Measurements from ENCODE around the gene TMEM178A.

TMEM178A gene

GRCh38 chr2:39736640-39737039, 70.9 kb downstream of the TMEM178A start:
- TF ChIP-seq FOXP2 (optimal IDR thresholded peaks at IDR 0.05; ENCODE audit: control extremely low read depth, extremely low read length, insufficient read depth) (no peak), EZH2 (IDR thresholded peaks at IDR 0.05) (no peak), POLR2AphosphoS5 (IDR thresholded peaks at IDR 0.05; ENCODE audit: borderline replicate concordance, low read depth, low read length) (no peak)
- Histone ChIP-seq H3K9me3 (ENCODE audit: low read depth, low read length) (no peaks in the 10 kb centered on the region), H3K9ac (ENCODE audit: insufficient read length) (no peak overlapping the region), H3K36me3 (ENCODE audit: insufficient read depth, low read length) (peaks cover 75% of the 10 kb centered on the region), H3K4me3 (no peak overlapping the region), H3K27ac (no peak overlapping the region)
- no peak for DNase-seq (ENCODE audit: low read depth, low spot score)

GRCh38 chr2:39737661-39738060, 71.9 kb downstream of the TMEM178A start:
- no peaks in the 10 kb centered on the region for H3K9me3 ChIP-seq (ENCODE audit: low read depth, low read length)
- no peak for DNase-seq (ENCODE audit: low read depth, low spot score)
- H3K27ac ChIP-seq: no peak overlapping the region
- H3K4me3 ChIP-seq: no peak overlapping the region
- H3K9ac ChIP-seq (ENCODE audit: insufficient read length): no peak overlapping the region
- no peak for TF ChIP-seq FOXP2 (optimal IDR thresholded peaks at IDR 0.05; ENCODE audit: control extremely low read depth, extremely low read length, insufficient read depth)
- no peak for TF ChIP-seq EZH2 (IDR thresholded peaks at IDR 0.05)
- TF ChIP-seq POLR2AphosphoS5 (IDR thresholded peaks at IDR 0.05; ENCODE audit: borderline replicate concordance, low read depth, low read length): no peak
- peaks cover 85% of the 10 kb centered on the region for H3K36me3 ChIP-seq (ENCODE audit: insufficient read depth, low read length)

- Histone ChIP-seq H3K9ac (ENCODE audit: insufficient read length) (no peak overlapping the region), H3K36me3 (ENCODE audit: insufficient read depth, low read length) (peaks cover 92% of the 10 kb centered on the region), H3K9me3 (ENCODE audit: low read depth, low read length) (no peaks in the 10 kb centered on the region), H3K4me3 (no peak overlapping the region), H3K27ac (no peak overlapping the region)
- no peak for DNase-seq (ENCODE audit: low read depth, low spot score)
- TF ChIP-seq POLR2AphosphoS5 (IDR thresholded peaks at IDR 0.05; ENCODE audit: borderline replicate concordance, low read depth, low read length) (no peak), EZH2 (IDR thresholded peaks at IDR 0.05) (no peak), FOXP2 (optimal IDR thresholded peaks at IDR 0.05; ENCODE audit: control extremely low read depth, extremely low read length, insufficient read depth) (no peak)
Measured at GRCh38 chr2:39738936-39739335, 73.2 kb downstream of the TMEM178A start.

- no peak overlapping the region for H3K4me3 ChIP-seq
- TF ChIP-seq FOXP2 (optimal IDR thresholded peaks at IDR 0.05; ENCODE audit: control extremely low read depth, extremely low read length, insufficient read depth): no peak
- TF ChIP-seq POLR2AphosphoS5 (IDR thresholded peaks at IDR 0.05; ENCODE audit: borderline replicate concordance, low read depth, low read length): no peak
- TF ChIP-seq EZH2 (IDR thresholded peaks at IDR 0.05): no peak
- no peak overlapping the region for H3K9ac ChIP-seq (ENCODE audit: insufficient read length)
- H3K9me3 ChIP-seq (ENCODE audit: low read depth, low read length): no peaks in the 10 kb centered on the region
- peaks cover 91% of the 10 kb centered on the region for H3K36me3 ChIP-seq (ENCODE audit: insufficient read depth, low read length)
- H3K27ac ChIP-seq: no peak overlapping the region
- no peak for DNase-seq (ENCODE audit: low read depth, low spot score)
Measured at GRCh38 chr2:39739386-39739785, 73.7 kb downstream of the TMEM178A start.

GRCh38 chr2:39741871-39742270, 76.2 kb downstream of the TMEM178A start:
- Histone ChIP-seq H3K36me3 (ENCODE audit: insufficient read depth, low read length) (peaks cover 89% of the 10 kb centered on the region), H3K9me3 (ENCODE audit: low read depth, low read length) (no peaks in the 10 kb centered on the region), H3K9ac (ENCODE audit: insufficient read length) (no peak overlapping the region), H3K27ac (no peak overlapping the region), H3K4me3 (no peak overlapping the region)
- DNase-seq (ENCODE audit: low read depth, low spot score): no peak
- TF ChIP-seq POLR2AphosphoS5 (IDR thresholded peaks at IDR 0.05; ENCODE audit: borderline replicate concordance, low read depth, low read length) (no peak), EZH2 (IDR thresholded peaks at IDR 0.05) (no peak), FOXP2 (optimal IDR thresholded peaks at IDR 0.05; ENCODE audit: control extremely low read depth, extremely low read length, insufficient read depth) (no peak)

- DNase-seq (ENCODE audit: low read depth, low spot score): no peak
- peaks cover 86% of the 10 kb centered on the region for H3K36me3 ChIP-seq (ENCODE audit: insufficient read depth, low read length)
- no peak overlapping the region for H3K9ac ChIP-seq (ENCODE audit: insufficient read length)
- H3K9me3 ChIP-seq (ENCODE audit: low read depth, low read length): no peaks in the 10 kb centered on the region
- TF ChIP-seq POLR2AphosphoS5 (IDR thresholded peaks at IDR 0.05; ENCODE audit: borderline replicate concordance, low read depth, low read length) (no peak), FOXP2 (optimal IDR thresholded peaks at IDR 0.05; ENCODE audit: control extremely low read depth, extremely low read length, insufficient read depth) (no peak), EZH2 (IDR thresholded peaks at IDR 0.05) (no peak)
- H3K4me3 ChIP-seq: peak overlapping the region; percentile 20; the same call in 1 of the 2 replicates
- H3K27ac ChIP-seq: peak overlapping the region; percentile 73
Measured at GRCh38 chr2:39743269-39743776, 77.6 kb downstream of the TMEM178A start.

GRCh38 chr2:39755466-39755865, 89.7 kb downstream of the TMEM178A start:
- Histone ChIP-seq H3K4me3 (no peak overlapping the region), H3K36me3 (ENCODE audit: insufficient read depth, low read length) (peaks cover 91% of the 10 kb centered on the region), H3K9ac (ENCODE audit: insufficient read length) (no peak overlapping the region), H3K9me3 (ENCODE audit: low read depth, low read length) (no peaks in the 10 kb centered on the region), H3K27ac (no peak overlapping the region)
- no peak for DNase-seq (ENCODE audit: low read depth, low spot score)
- TF ChIP-seq POLR2AphosphoS5 (IDR thresholded peaks at IDR 0.05; ENCODE audit: borderline replicate concordance, low read depth, low read length) (no peak), EZH2 (IDR thresholded peaks at IDR 0.05) (no peak)

GRCh38 chr2:39757156-39757555, 91.4 kb downstream of the TMEM178A start:
- peaks cover 92% of the 10 kb centered on the region for H3K36me3 ChIP-seq (ENCODE audit: insufficient read depth, low read length)
- no peak for DNase-seq (ENCODE audit: low read depth, low spot score)
- H3K27ac ChIP-seq: no peak overlapping the region
- TF ChIP-seq FOXP2 (optimal IDR thresholded peaks at IDR 0.05; ENCODE audit: control extremely low read depth, extremely low read length, insufficient read depth): no peak
- TF ChIP-seq POLR2AphosphoS5 (IDR thresholded peaks at IDR 0.05; ENCODE audit: borderline replicate concordance, low read depth, low read length): no peak
- TF ChIP-seq EZH2 (IDR thresholded peaks at IDR 0.05): no peak
- H3K9me3 ChIP-seq (ENCODE audit: low read depth, low read length): no peaks in the 10 kb centered on the region
- H3K4me3 ChIP-seq: no peak overlapping the region
- H3K9ac ChIP-seq (ENCODE audit: insufficient read length): no peak overlapping the region

GRCh38 chr2:39762448-39762847, 96.7 kb downstream of the TMEM178A start:
- no peak overlapping the region for H3K9ac ChIP-seq (ENCODE audit: insufficient read length)
- TF ChIP-seq EZH2 (IDR thresholded peaks at IDR 0.05) (no peak), FOXP2 (optimal IDR thresholded peaks at IDR 0.05; ENCODE audit: control extremely low read depth, extremely low read length, insufficient read depth) (no peak), POLR2AphosphoS5 (IDR thresholded peaks at IDR 0.05; ENCODE audit: borderline replicate concordance, low read depth, low read length) (no peak)
- H3K36me3 ChIP-seq (ENCODE audit: insufficient read depth, low read length): peaks cover 86% of the 10 kb centered on the region
- H3K4me3 ChIP-seq: no peak overlapping the region
- no peak for DNase-seq (ENCODE audit: low read depth, low spot score)
- H3K9me3 ChIP-seq (ENCODE audit: low read depth, low read length): no peaks in the 10 kb centered on the region
- no peak overlapping the region for H3K27ac ChIP-seq

All from SK-N-MC (cell line).